ENCODE results near the gene SHISA6. TPM values are rescaled to one million over a fixed set of nuclear protein-coding genes. Genes with fewer than 3 reads are reported as not detected.

Gene SHISA6
- polyA plus RNA-seq, 1 donor from 2014 or later, result 1.8 TPM

DNA sequence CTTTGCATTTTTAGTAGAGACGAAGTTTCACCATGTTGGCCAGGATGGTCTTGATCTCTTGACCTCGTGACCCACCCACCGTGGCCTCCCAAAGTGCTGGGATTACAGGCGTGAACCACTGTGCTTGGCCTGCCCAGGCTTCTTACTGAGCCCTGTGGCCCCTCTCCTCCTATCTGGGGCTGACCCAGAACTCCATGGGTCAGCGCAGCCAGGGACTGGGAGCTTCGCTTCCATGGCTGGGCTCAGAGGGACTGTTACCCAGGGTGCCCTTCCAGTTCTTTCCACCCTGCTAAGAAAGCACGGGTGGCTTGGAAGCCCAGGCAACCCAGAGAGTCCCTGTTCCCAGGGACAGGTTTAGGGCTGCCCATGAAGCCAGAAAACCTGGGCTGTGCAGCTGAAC lies 28.2 kb downstream of the SHISA6 start:
- peaks cover 5% of the 10 kb centered on the region for H3K36me3 ChIP-seq (ENCODE audit: insufficient read depth, low read length)
- no peaks in the 10 kb centered on the region for H3F3A ChIP-seq (ENCODE audit: insufficient read depth, low read length, poor library complexity, severe bottlenecking)
- no peak overlapping the region for H3K27ac ChIP-seq (ENCODE audit: low read length)
- H3K9me2 ChIP-seq (ENCODE audit: insufficient read depth, low read length), result no peaks in the 10 kb centered on the region
- no peaks in the 10 kb centered on the region for H4K20me1 ChIP-seq (ENCODE audit: insufficient read depth)
- no peaks in the 10 kb centered on the region for H3K27me3 ChIP-seq (ENCODE audit: insufficient read depth, low read depth, low read length)
- H3K79me2 ChIP-seq (replicated peaks; ENCODE audit: insufficient read depth, low read length), result no peaks in the 10 kb centered on the region
- no peak overlapping the region for H2AFZ ChIP-seq (ENCODE audit: low read depth, low read length)
- no peak overlapping the region for H3K4me3 ChIP-seq (ENCODE audit: low read length)
- TF ChIP-seq TAF1 (IDR thresholded peaks at IDR 0.05; ENCODE audit: low read depth), result no peak
- no peak for TF ChIP-seq SMC3 (conservative IDR thresholded peaks at IDR 0.05; ENCODE audit: poor library complexity)
- TF ChIP-seq, protein P1, sequence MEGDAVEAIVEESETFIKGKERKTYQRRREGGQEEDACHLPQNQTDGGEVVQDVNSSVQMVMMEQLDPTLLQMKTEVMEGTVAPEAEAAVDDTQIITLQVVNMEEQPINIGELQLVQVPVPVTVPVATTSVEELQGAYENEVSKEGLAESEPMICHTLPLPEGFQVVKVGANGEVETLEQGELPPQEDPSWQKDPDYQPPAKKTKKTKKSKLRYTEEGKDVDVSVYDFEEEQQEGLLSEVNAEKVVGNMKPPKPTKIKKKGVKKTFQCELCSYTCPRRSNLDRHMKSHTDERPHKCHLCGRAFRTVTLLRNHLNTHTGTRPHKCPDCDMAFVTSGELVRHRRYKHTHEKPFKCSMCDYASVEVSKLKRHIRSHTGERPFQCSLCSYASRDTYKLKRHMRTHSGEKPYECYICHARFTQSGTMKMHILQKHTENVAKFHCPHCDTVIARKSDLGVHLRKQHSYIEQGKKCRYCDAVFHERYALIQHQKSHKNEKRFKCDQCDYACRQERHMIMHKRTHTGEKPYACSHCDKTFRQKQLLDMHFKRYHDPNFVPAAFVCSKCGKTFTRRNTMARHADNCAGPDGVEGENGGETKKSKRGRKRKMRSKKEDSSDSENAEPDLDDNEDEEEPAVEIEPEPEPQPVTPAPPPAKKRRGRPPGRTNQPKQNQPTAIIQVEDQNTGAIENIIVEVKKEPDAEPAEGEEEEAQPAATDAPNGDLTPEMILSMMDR (IDR thresholded peaks at IDR 0.05; ENCODE audit: poor library complexity, severe bottlenecking), result no peak
- TF ChIP-seq, protein P2, sequence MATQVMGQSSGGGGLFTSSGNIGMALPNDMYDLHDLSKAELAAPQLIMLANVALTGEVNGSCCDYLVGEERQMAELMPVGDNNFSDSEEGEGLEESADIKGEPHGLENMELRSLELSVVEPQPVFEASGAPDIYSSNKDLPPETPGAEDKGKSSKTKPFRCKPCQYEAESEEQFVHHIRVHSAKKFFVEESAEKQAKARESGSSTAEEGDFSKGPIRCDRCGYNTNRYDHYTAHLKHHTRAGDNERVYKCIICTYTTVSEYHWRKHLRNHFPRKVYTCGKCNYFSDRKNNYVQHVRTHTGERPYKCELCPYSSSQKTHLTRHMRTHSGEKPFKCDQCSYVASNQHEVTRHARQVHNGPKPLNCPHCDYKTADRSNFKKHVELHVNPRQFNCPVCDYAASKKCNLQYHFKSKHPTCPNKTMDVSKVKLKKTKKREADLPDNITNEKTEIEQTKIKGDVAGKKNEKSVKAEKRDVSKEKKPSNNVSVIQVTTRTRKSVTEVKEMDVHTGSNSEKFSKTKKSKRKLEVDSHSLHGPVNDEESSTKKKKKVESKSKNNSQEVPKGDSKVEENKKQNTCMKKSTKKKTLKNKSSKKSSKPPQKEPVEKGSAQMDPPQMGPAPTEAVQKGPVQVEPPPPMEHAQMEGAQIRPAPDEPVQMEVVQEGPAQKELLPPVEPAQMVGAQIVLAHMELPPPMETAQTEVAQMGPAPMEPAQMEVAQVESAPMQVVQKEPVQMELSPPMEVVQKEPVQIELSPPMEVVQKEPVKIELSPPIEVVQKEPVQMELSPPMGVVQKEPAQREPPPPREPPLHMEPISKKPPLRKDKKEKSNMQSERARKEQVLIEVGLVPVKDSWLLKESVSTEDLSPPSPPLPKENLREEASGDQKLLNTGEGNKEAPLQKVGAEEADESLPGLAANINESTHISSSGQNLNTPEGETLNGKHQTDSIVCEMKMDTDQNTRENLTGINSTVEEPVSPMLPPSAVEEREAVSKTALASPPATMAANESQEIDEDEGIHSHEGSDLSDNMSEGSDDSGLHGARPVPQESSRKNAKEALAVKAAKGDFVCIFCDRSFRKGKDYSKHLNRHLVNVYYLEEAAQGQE (IDR thresholded peaks at IDR 0.05; ENCODE audit: borderline replicate concordance), result no peak
- no peak for TF ChIP-seq POLR2AphosphoS5 (IDR thresholded peaks at IDR 0.05)
- TF ChIP-seq EP300 (conservative IDR thresholded peaks at IDR 0.05; ENCODE audit: poor library complexity, severe bottlenecking), result no peak
- TF ChIP-seq RAD21 (conservative IDR thresholded peaks at IDR 0.05), result no peak
- TF ChIP-seq MXI1 (conservative IDR thresholded peaks at IDR 0.05; ENCODE audit: poor library complexity, severe bottlenecking), result no peak
- TF ChIP-seq EZH2 (IDR thresholded peaks at IDR 0.05; ENCODE audit: borderline replicate concordance, insufficient read depth, low read length, poor library complexity, severe bottlenecking), result no peak
- H3K4me2 ChIP-seq (ENCODE audit: low read length), result no peak overlapping the region
- H3K9me3 ChIP-seq (ENCODE audit: low read length), result no peaks in the 10 kb centered on the region
- no peak overlapping the region for H3K9ac ChIP-seq (ENCODE audit: low read length)

DNA sequence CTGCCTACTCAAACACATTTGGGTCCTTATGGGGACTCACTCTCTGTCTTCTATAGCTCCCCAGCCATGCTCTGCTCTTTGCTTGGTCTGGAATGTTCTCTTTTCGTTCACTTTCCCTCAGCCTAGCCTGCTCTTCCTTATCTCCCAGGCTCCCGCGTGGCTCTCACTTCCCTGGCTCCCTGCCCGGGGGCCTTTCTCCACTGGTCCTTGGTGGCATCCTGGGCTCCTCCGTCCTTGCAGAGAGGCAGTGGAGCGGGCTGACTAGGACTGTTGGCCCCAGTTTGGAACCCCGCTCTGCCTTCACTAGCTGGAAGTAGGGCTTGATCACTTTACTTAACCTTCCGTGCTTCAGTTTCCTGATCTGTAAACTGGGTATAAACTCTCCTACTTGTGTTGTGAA lies 31.2 kb downstream of the SHISA6 start:
- Histone ChIP-seq H3K9me2 (ENCODE audit: insufficient read depth, low read length) (no peaks in the 10 kb centered on the region), H2AFZ (ENCODE audit: low read depth, low read length) (no peak overlapping the region), H3K79me2 (replicated peaks; ENCODE audit: insufficient read depth, low read length) (no peaks in the 10 kb centered on the region), H3K9me3 (ENCODE audit: low read length) (no peaks in the 10 kb centered on the region), H3K4me3 (ENCODE audit: low read length) (no peak overlapping the region), H3K36me3 (ENCODE audit: insufficient read depth, low read length) (no peaks in the 10 kb centered on the region), H3K27me3 (ENCODE audit: insufficient read depth, low read depth, low read length) (no peaks in the 10 kb centered on the region), H3K27ac (ENCODE audit: low read length) (no peak overlapping the region), H3K4me2 (ENCODE audit: low read length) (no peak overlapping the region), H3F3A (ENCODE audit: insufficient read depth, low read length, poor library complexity, severe bottlenecking) (no peaks in the 10 kb centered on the region), H4K20me1 (ENCODE audit: insufficient read depth) (no peaks in the 10 kb centered on the region), H3K9ac (ENCODE audit: low read length) (no peak overlapping the region)
- TF ChIP-seq EZH2 (IDR thresholded peaks at IDR 0.05; ENCODE audit: borderline replicate concordance, insufficient read depth, low read length, poor library complexity, severe bottlenecking), result no peak
- TF ChIP-seq EP300 (conservative IDR thresholded peaks at IDR 0.05; ENCODE audit: poor library complexity, severe bottlenecking), result no peak
- TF ChIP-seq, protein P2 (IDR thresholded peaks at IDR 0.05; ENCODE audit: borderline replicate concordance), result no peak
- TF ChIP-seq TAF1 (IDR thresholded peaks at IDR 0.05; ENCODE audit: low read depth), result no peak
